T-helper 1 cell treated with Interleukin-12 subunit alpha and Interleukin-12 subunit beta and Interleukin-4 antibody, amounts not matched to agents 30 μg/mL and 1 μg/mL, for 36 hours (primary cell): ENCODE results near the gene SIPA1L3.

Experiments used
- H3K27ac Mint-ChIP-seq: one replicate; pipeline ENCODE4 v1.8.0; 2021; ENCODE audit warnings: mild to moderate bottlenecking, mixed read lengths
- H3K27me3 Mint-ChIP-seq: one replicate; pipeline ENCODE4 v1.8.0; 2021; ENCODE audit warnings: low read depth, mixed read lengths
- H3K36me3 Mint-ChIP-seq: one replicate; pipeline ENCODE4 v1.8.0; 2021; ENCODE audit warnings: low read depth, mixed read lengths
- H3K4me1 Mint-ChIP-seq: one replicate; pipeline ENCODE4 v1.8.0; 2021; ENCODE audit warnings: low read depth, mixed read lengths
- H3K4me3 Mint-ChIP-seq: one replicate; pipeline ENCODE4 v1.8.0; 2021; ENCODE audit warnings: mild to moderate bottlenecking, moderate library complexity, mixed read lengths
- H3K9me3 Mint-ChIP-seq: one replicate; pipeline ENCODE4 v1.8.0; 2021; ENCODE audit warnings: mixed read lengths

Gene SIPA1L3

GRCh38 chr19:37929355-37929923, 22.4 kb downstream of the SIPA1L3 start:
- no peaks in the 10 kb centered on the region for H3K27me3 Mint-ChIP-seq
- H3K27ac Mint-ChIP-seq: no peak overlapping the region
- H3K36me3 Mint-ChIP-seq: peaks cover 5% of the 10 kb centered on the region
- H3K9me3 Mint-ChIP-seq: no peaks in the 10 kb centered on the region
- H3K4me3 Mint-ChIP-seq: no peak overlapping the region
- no peaks in the 10 kb centered on the region for H3K4me1 Mint-ChIP-seq

GRCh38 chr19:37930416-37930815, 23.4 kb downstream of the SIPA1L3 start:
- no peaks in the 10 kb centered on the region for H3K4me1 Mint-ChIP-seq
- peaks cover 9% of the 10 kb centered on the region for H3K9me3 Mint-ChIP-seq
- no peak overlapping the region for H3K27ac Mint-ChIP-seq
- peaks cover 2% of the 10 kb centered on the region for H3K36me3 Mint-ChIP-seq
- no peak overlapping the region for H3K4me3 Mint-ChIP-seq
- no peaks in the 10 kb centered on the region for H3K27me3 Mint-ChIP-seq

GRCh38 chr19:37931881-37932655, 25.1 kb downstream of the SIPA1L3 start:
- peaks cover 20% of the 10 kb centered on the region for H3K9me3 Mint-ChIP-seq
- no peaks in the 10 kb centered on the region for H3K4me1 Mint-ChIP-seq
- H3K27ac Mint-ChIP-seq: no peak overlapping the region
- H3K27me3 Mint-ChIP-seq: no peaks in the 10 kb centered on the region
- H3K4me3 Mint-ChIP-seq: no peak overlapping the region
- H3K36me3 Mint-ChIP-seq: peaks cover 2% of the 10 kb centered on the region

GRCh38 chr19:37932985-37933936, 26.3 kb downstream of the SIPA1L3 start:
- Mint-ChIP-seq H3K4me3 (no peak overlapping the region), H3K36me3 (peaks cover 2% of the 10 kb centered on the region), H3K4me1 (no peaks in the 10 kb centered on the region), H3K27me3 (no peaks in the 10 kb centered on the region), H3K27ac (no peak overlapping the region), H3K9me3 (peaks cover 20% of the 10 kb centered on the region)

- Mint-ChIP-seq H3K27me3 (no peaks in the 10 kb centered on the region), H3K4me1 (no peaks in the 10 kb centered on the region), H3K4me3 (no peak overlapping the region), H3K36me3 (peaks cover 2% of the 10 kb centered on the region), H3K9me3 (peaks cover 22% of the 10 kb centered on the region), H3K27ac (no peak overlapping the region)
These were observed 26.9 kb downstream of the SIPA1L3 start for GRCh38 chr19:37933937-37934358.

GRCh38 chr19:37935341-37935740, 28.3 kb downstream of the SIPA1L3 start:
- no peak overlapping the region for H3K27ac Mint-ChIP-seq
- H3K4me1 Mint-ChIP-seq: no peaks in the 10 kb centered on the region
- peaks cover 23% of the 10 kb centered on the region for H3K9me3 Mint-ChIP-seq
- H3K4me3 Mint-ChIP-seq: no peak overlapping the region
- no peaks in the 10 kb centered on the region for H3K27me3 Mint-ChIP-seq
- peaks cover 3% of the 10 kb centered on the region for H3K36me3 Mint-ChIP-seq

GRCh38 chr19:37936166-37936565, 29.2 kb downstream of the SIPA1L3 start:
- no peak overlapping the region for H3K4me3 Mint-ChIP-seq
- H3K27ac Mint-ChIP-seq: no peak overlapping the region
- H3K9me3 Mint-ChIP-seq: peaks cover 23% of the 10 kb centered on the region
- H3K36me3 Mint-ChIP-seq: peaks cover 3% of the 10 kb centered on the region
- H3K4me1 Mint-ChIP-seq: no peaks in the 10 kb centered on the region
- no peaks in the 10 kb centered on the region for H3K27me3 Mint-ChIP-seq

GRCh38 chr19:37936886-37937285, 29.9 kb downstream of the SIPA1L3 start:
- Mint-ChIP-seq H3K4me1 (no peaks in the 10 kb centered on the region), H3K36me3 (peaks cover 3% of the 10 kb centered on the region), H3K27me3 (no peaks in the 10 kb centered on the region), H3K27ac (no peak overlapping the region), H3K4me3 (no peak overlapping the region), H3K9me3 (peaks cover 23% of the 10 kb centered on the region)

GRCh38 chr19:37938353-37938752, 31.3 kb downstream of the SIPA1L3 start:
- Mint-ChIP-seq H3K4me3 (no peak overlapping the region), H3K4me1 (no peaks in the 10 kb centered on the region), H3K36me3 (peaks cover 3% of the 10 kb centered on the region), H3K9me3 (peaks cover 23% of the 10 kb centered on the region), H3K27ac (no peak overlapping the region), H3K27me3 (no peaks in the 10 kb centered on the region)

- H3K9me3 Mint-ChIP-seq: peaks cover 4% of the 10 kb centered on the region
- peaks cover 3% of the 10 kb centered on the region for H3K36me3 Mint-ChIP-seq
- H3K4me3 Mint-ChIP-seq: no peak overlapping the region
- no peak overlapping the region for H3K27ac Mint-ChIP-seq
- no peaks in the 10 kb centered on the region for H3K4me1 Mint-ChIP-seq
- no peaks in the 10 kb centered on the region for H3K27me3 Mint-ChIP-seq
These were observed 34.9 kb downstream of the SIPA1L3 start for GRCh38 chr19:37941782-37942515.

GRCh38 chr19:37942516-37942902, 35.5 kb downstream of the SIPA1L3 start:
- Mint-ChIP-seq H3K27ac (no peak overlapping the region), H3K27me3 (no peaks in the 10 kb centered on the region), H3K4me1 (no peaks in the 10 kb centered on the region), H3K36me3 (peaks cover 3% of the 10 kb centered on the region), H3K4me3 (no peak overlapping the region), H3K9me3 (peaks cover 4% of the 10 kb centered on the region)

- no peaks in the 10 kb centered on the region for H3K4me1 Mint-ChIP-seq
These were observed 36.5 kb downstream of the SIPA1L3 start for GRCh38 chr19:37943480-37943879.

GRCh38 chr19:37946132-37946531, 39.1 kb downstream of the SIPA1L3 start:
- Mint-ChIP-seq H3K4me1 (no peaks in the 10 kb centered on the region), H3K9me3 (peaks cover 4% of the 10 kb centered on the region), H3K27me3 (no peaks in the 10 kb centered on the region)

More at GRCh38 chr19:37943480-37943879, 36.5 kb downstream of the SIPA1L3 start:
- Mint-ChIP-seq H3K27me3 (no peaks in the 10 kb centered on the region), H3K4me3 (no peak overlapping the region), H3K27ac (no peak overlapping the region), H3K36me3 (peaks cover 3% of the 10 kb centered on the region), H3K9me3 (peaks cover 4% of the 10 kb centered on the region)

GRCh38 chr19:37947778-37948177, 40.8 kb downstream of the SIPA1L3 start:
- no peak overlapping the region for H3K4me3 Mint-ChIP-seq
- H3K4me1 Mint-ChIP-seq: no peaks in the 10 kb centered on the region
- peaks cover 3% of the 10 kb centered on the region for H3K36me3 Mint-ChIP-seq
- peaks cover 5% of the 10 kb centered on the region for H3K9me3 Mint-ChIP-seq
- no peaks in the 10 kb centered on the region for H3K27me3 Mint-ChIP-seq
- H3K27ac Mint-ChIP-seq: no peak overlapping the region

More at GRCh38 chr19:37946132-37946531, 39.1 kb downstream of the SIPA1L3 start:
- no peak overlapping the region for H3K4me3 Mint-ChIP-seq
- no peak overlapping the region for H3K27ac Mint-ChIP-seq
- peaks cover 5% of the 10 kb centered on the region for H3K36me3 Mint-ChIP-seq
